ENCODE data around the gene SAMD5.

SAMD5 gene

GRCh38 chr6:147567141-147567805 is 58.8 kb downstream of the SAMD5 start:
- no peak for DNase-seq (ENCODE audit: low spot score)

GRCh38 chr6:147569788-147570187 is 61.3 kb downstream of the SAMD5 start:
- no peak for DNase-seq (ENCODE audit: low spot score)

GRCh38 chr6:147570681-147571080 is 62.2 kb downstream of the SAMD5 start:
- no peak for DNase-seq (ENCODE audit: low spot score)

- DNase-seq (ENCODE audit: low spot score) = no peak
Measured at GRCh38 chr6:147577488-147577887, 69.0 kb downstream of the SAMD5 start.

- no peak for DNase-seq (ENCODE audit: low spot score)
Measured at GRCh38 chr6:147578159-147578558, 69.7 kb downstream of the SAMD5 start.

- DNase-seq (ENCODE audit: low spot score) = no peak
Measured at GRCh38 chr6:147578883-147579282, 70.4 kb downstream of the SAMD5 start.

GRCh38 chr6:147579667-147580066 is 71.2 kb downstream of the SAMD5 start:
- DNase-seq (ENCODE audit: low spot score) = no peak

- DNase-seq (ENCODE audit: low spot score) = no peak
Measured at GRCh38 chr6:147582991-147583390, 74.5 kb downstream of the SAMD5 start.

- no peak for DNase-seq (ENCODE audit: low spot score)
Measured at GRCh38 chr6:147585256-147585655, 76.8 kb downstream of the SAMD5 start.

- DNase-seq (ENCODE audit: low spot score) = no peak
Measured at GRCh38 chr6:147586044-147586443, 77.6 kb downstream of the SAMD5 start.

- DNase-seq (ENCODE audit: low spot score) = no peak
Measured at GRCh38 chr6:147587907-147588306, 79.4 kb downstream of the SAMD5 start.

- no peak for DNase-seq (ENCODE audit: low spot score)
Measured at GRCh38 chr6:147588469-147588868, 80.0 kb downstream of the SAMD5 start.

GRCh38 chr6:147589739-147590250 is 81.3 kb downstream of the SAMD5 start:
- DNase-seq (ENCODE audit: low spot score) = no peak

GRCh38 chr6:147595961-147596360 is 87.5 kb downstream of the SAMD5 start:
- no peak for DNase-seq (ENCODE audit: low spot score)

GRCh38 chr6:147603392-147604081 is 95.0 kb downstream of the SAMD5 start:
- DNase-seq (ENCODE audit: low spot score) = peak; percentile 10

- DNase-seq (ENCODE audit: low spot score) = no peak
Measured at GRCh38 chr6:147604373-147604772, 95.9 kb downstream of the SAMD5 start.

- DNase-seq (ENCODE audit: low spot score) = no peak
Measured at GRCh38 chr6:147611992-147612391, 103.5 kb downstream of the SAMD5 start.

GRCh38 chr6:147614501-147614900 is 106.0 kb downstream of the SAMD5 start:
- DNase-seq (ENCODE audit: low spot score) = no peak

GRCh38 chr6:147615659-147616456 is 107.4 kb downstream of the SAMD5 start:
- no peak for DNase-seq (ENCODE audit: low spot score)

GRCh38 chr6:147617366-147617765 is 108.9 kb downstream of the SAMD5 start:
- DNase-seq (ENCODE audit: low spot score) = no peak

GRCh38 chr6:147618457-147618856 is 110.0 kb downstream of the SAMD5 start:
- DNase-seq (ENCODE audit: low spot score) = no peak

GRCh38 chr6:147618927-147619326 is 110.4 kb downstream of the SAMD5 start:
- DNase-seq (ENCODE audit: low spot score) = no peak
